HG02571 (cell line): ENCODE data around the gene GPR137B.
A peak's percentile ranks its signal among the peaks of the same experiment; 100 is the strongest.
"Not testable (repeated sequence)": the region's sequence is repeated elsewhere in the genome, so short reads cannot be mapped to it uniquely, and the experiment has no call there.

Experiments
- ATAC-seq: cut with Tn5 transposase; IDR thresholded peaks from one replicate; pipeline ENCODE4 v1.9.1; 2021; ENCODE audit warnings: mild to moderate bottlenecking, moderate library complexity; ENCODE audit not compliant: unreplicated experiment

The GPR137B gene

GRCh38 chr1:236159704-236160539 lies 17.6 kb downstream of the GPR137B start:
- ATAC-seq: peak; percentile 47

GRCh38 chr1:236160540-236161127 lies 18.3 kb downstream of the GPR137B start:
- no peak for ATAC-seq

GRCh38 chr1:236161230-236161629 lies 18.9 kb downstream of the GPR137B start:
- ATAC-seq: no peak

GRCh38 chr1:236161755-236162154 lies 19.4 kb downstream of the GPR137B start:
- not testable (repeated sequence) for ATAC-seq

- ATAC-seq: no peak
These were observed 21.3 kb downstream of the GPR137B start for GRCh38 chr1:236163463-236164153.

- no peak for ATAC-seq
These were observed 21.9 kb downstream of the GPR137B start for GRCh38 chr1:236164273-236164672.

- no peak for ATAC-seq
These were observed 23.1 kb downstream of the GPR137B start for GRCh38 chr1:236165238-236165981.

GRCh38 chr1:236166041-236166440 lies 23.7 kb downstream of the GPR137B start:
- ATAC-seq: no peak

- no peak for ATAC-seq
These were observed 24.8 kb downstream of the GPR137B start for GRCh38 chr1:236167154-236167553.

- ATAC-seq: no peak
These were observed 25.2 kb downstream of the GPR137B start for GRCh38 chr1:236167578-236167977.

GRCh38 chr1:236168716-236169429 lies 26.5 kb downstream of the GPR137B start:
- ATAC-seq: no peak

- ATAC-seq: no peak
These were observed 29.8 kb downstream of the GPR137B start for GRCh38 chr1:236172041-236172579.

- no peak for ATAC-seq
These were observed 30.9 kb downstream of the GPR137B start for GRCh38 chr1:236173174-236173767.

- ATAC-seq: peak; percentile 67
These were observed 33.5 kb downstream of the GPR137B start for GRCh38 chr1:236175642-236176336.

- no peak for ATAC-seq
These were observed 34.3 kb downstream of the GPR137B start for GRCh38 chr1:236176337-236177336.

- no peak for ATAC-seq
These were observed 37.3 kb downstream of the GPR137B start for GRCh38 chr1:236179634-236180033.

GRCh38 chr1:236181059-236181458 lies 38.7 kb downstream of the GPR137B start:
- ATAC-seq: no peak

GRCh38 chr1:236185687-236186086 lies 43.3 kb downstream of the GPR137B start:
- no peak for ATAC-seq
